Glutamatergic neuron (in vitro differentiated cells): ENCODE measurements around the gene NBEA. TPM values are rescaled to one million over a fixed set of nuclear protein-coding genes. Genes with fewer than 3 reads are reported as not detected.
"Not testable (repeated sequence)": the region's sequence is repeated elsewhere in the genome, so short reads cannot be mapped to it uniquely, and the experiment has no call there.

Experiments
- DNase-seq: peaks from one replicate; pipeline ENCODE4 v3.0.0; 2022
- H3K27ac Mint-ChIP-seq: one replicate; pipeline ENCODE4 v1.8.0; 2020; ENCODE audit warnings: mild to moderate bottlenecking, mixed read lengths, inconsistent platforms; ENCODE audit not compliant: unreplicated experiment
- H3K27me3 Mint-ChIP-seq: one replicate; pipeline ENCODE4 v1.8.0; 2020; ENCODE audit warnings: mild to moderate bottlenecking, moderate library complexity, mixed read lengths, inconsistent platforms; ENCODE audit not compliant: unreplicated experiment
- H3K36me3 Mint-ChIP-seq: one replicate; pipeline ENCODE4 v1.8.0; 2020; ENCODE audit warnings: mild to moderate bottlenecking, mixed read lengths, inconsistent platforms; ENCODE audit not compliant: unreplicated experiment
- H3K4me1 Mint-ChIP-seq: one replicate; pipeline ENCODE4 v1.8.0; 2020; ENCODE audit warnings: mild to moderate bottlenecking, low read depth, mixed read lengths, inconsistent platforms; ENCODE audit not compliant: unreplicated experiment
- H3K4me3 Mint-ChIP-seq: one replicate; pipeline ENCODE4 v1.8.0; 2020; ENCODE audit warnings: mild to moderate bottlenecking, mixed read lengths, inconsistent platforms; ENCODE audit not compliant: unreplicated experiment
- H3K9me3 Mint-ChIP-seq: one replicate; pipeline ENCODE4 v1.8.0; 2020; ENCODE audit warnings: mild to moderate bottlenecking, moderate library complexity, mixed read lengths, inconsistent platforms; ENCODE audit not compliant: unreplicated experiment
- CTCF ChIP-seq: fragments of 200-600 bp; sonication (generic); IDR thresholded peaks from one replicate; pipeline ENCODE4 v1.5.0; 2021; ENCODE audit not compliant: partially characterized antibody, unreplicated experiment
- total RNA-seq: library from RNA; stranded (reverse); fragmentation: NEBNext Ultra II Directional; extraction: Animal tissue kit (Norgen Biotek cat#: 25700); gene quantifications from one replicate; pipeline ENCODE4 v1.2.1, GENCODE V29; 2021; ENCODE audit not compliant: unreplicated experiment

Gene NBEA
- total RNA-seq, 1 donor from 2014 or later, result 48.3 TPM

- no peak overlapping the region for H3K4me3 Mint-ChIP-seq
- H3K9me3 Mint-ChIP-seq, result no peaks in the 10 kb centered on the region
- peaks cover 11% of the 10 kb centered on the region for H3K4me1 Mint-ChIP-seq
- TF ChIP-seq CTCF, result no peak
- no peak for DNase-seq
- H3K36me3 Mint-ChIP-seq, result no peaks in the 10 kb centered on the region
- H3K27me3 Mint-ChIP-seq, result no peaks in the 10 kb centered on the region
- H3K27ac Mint-ChIP-seq, result no peak overlapping the region
Observed at GRCh38 chr13:34964558-34964957, 22.5 kb downstream of the NBEA start.

DNA sequence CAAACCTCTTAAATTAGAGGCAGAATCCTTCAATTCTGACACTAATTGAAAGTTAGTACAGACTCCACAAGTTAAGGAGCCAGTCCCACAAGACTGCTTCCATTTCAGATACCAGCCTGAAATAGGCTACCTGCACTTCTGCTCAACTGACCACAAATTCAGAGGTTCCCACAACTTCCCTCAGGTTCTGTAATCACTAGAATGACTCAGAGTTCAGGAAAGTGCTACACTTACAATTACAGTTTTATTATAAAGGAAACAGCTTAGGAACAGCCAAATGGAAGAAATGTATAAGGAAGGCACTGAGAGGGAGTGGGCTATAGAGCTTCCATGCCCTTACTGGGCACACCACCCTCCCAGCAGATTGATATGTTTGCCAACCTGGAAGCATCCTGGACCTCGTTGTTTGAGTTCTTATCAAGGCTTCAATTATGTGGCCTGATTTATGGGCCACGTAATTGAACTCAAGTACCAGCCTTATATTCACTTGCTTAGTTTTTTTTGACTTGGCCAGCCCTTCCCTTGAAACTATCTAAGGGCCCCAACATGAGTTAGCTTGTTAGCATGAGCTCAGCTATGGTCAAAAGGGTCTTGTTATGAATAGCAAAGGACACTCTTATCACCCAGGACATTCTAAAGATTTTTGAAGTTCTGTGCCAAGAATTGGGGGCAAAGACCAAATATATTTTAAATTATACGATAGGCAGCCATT is 25.9 kb downstream of the NBEA start:
- DNase-seq, result no peak
- peaks cover 2% of the 10 kb centered on the region for H3K27me3 Mint-ChIP-seq
- no peak for TF ChIP-seq CTCF
- no peak overlapping the region for H3K4me3 Mint-ChIP-seq
- peaks cover 15% of the 10 kb centered on the region for H3K36me3 Mint-ChIP-seq
- no peak overlapping the region for H3K27ac Mint-ChIP-seq
- H3K4me1 Mint-ChIP-seq, result peaks cover 10% of the 10 kb centered on the region
- H3K9me3 Mint-ChIP-seq, result peaks cover 3% of the 10 kb centered on the region

DNA sequence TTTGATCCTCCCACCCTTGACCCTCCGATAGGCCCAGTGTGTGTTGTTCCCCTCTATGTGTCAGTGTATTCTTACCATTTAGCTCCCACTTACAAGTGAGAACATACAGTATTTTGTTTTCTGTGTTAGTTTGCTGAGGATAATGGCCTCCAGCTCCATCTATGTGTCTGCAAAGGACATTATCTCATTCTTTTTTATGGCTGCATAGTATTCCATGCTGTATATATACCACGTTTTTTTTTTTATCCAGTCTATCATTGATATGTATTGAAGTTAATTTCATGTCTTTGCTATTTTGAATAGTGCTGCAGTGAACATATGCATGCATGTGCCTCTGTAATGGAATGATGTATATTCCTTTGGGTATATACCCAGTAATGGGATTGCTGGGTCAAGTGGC is 27.5 kb downstream of the NBEA start:
- peaks cover 20% of the 10 kb centered on the region for H3K36me3 Mint-ChIP-seq
- H3K9me3 Mint-ChIP-seq, DNase-seq, H3K27ac Mint-ChIP-seq, H3K4me3 Mint-ChIP-seq, H3K27me3 Mint-ChIP-seq, H3K4me1 Mint-ChIP-seq: not testable (repeated sequence)

DNA sequence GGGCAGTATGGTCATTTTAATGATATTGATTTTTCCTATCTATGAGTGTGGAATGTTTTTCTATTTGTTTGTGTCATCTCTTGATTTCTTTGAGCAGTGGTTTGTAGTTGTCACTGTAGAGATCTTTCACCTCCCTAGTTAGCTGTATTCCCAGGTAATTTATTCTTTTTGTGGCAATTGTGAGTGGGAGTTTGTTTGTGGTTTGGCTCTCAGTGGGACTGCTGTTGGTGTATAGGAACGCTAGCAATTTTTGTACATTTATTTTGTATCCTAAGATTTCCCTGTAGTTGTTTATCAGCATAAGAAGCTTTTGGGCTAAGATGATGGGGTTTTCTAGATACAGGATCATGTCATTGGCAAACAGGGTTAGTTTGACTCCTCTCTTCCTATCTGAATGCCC is 28.9 kb downstream of the NBEA start:
- peaks cover 9% of the 10 kb centered on the region for H3K4me1 Mint-ChIP-seq

GRCh38 chr13:34971473-34971872 is 29.4 kb downstream of the NBEA start:
- H3K4me1 Mint-ChIP-seq, result peaks cover 9% of the 10 kb centered on the region
- no peak overlapping the region for H3K27ac Mint-ChIP-seq
- peaks cover 2% of the 10 kb centered on the region for H3K27me3 Mint-ChIP-seq
- H3K36me3 Mint-ChIP-seq, result peaks cover 23% of the 10 kb centered on the region
- H3K4me3 Mint-ChIP-seq, result no peak overlapping the region
- DNase-seq, result no peak
- TF ChIP-seq CTCF, result no peak
- H3K9me3 Mint-ChIP-seq, result peaks cover 5% of the 10 kb centered on the region

More for the DNA sequence above, 28.9 kb downstream of the NBEA start:
- no peak overlapping the region for H3K27ac Mint-ChIP-seq
- no peak for TF ChIP-seq CTCF
- peaks cover 21% of the 10 kb centered on the region for H3K36me3 Mint-ChIP-seq
- DNase-seq, result no peak
- no peak overlapping the region for H3K4me3 Mint-ChIP-seq
- peaks cover 5% of the 10 kb centered on the region for H3K9me3 Mint-ChIP-seq
- peaks cover 2% of the 10 kb centered on the region for H3K27me3 Mint-ChIP-seq

- peaks cover 16% of the 10 kb centered on the region for H3K36me3 Mint-ChIP-seq
- H3K4me1 Mint-ChIP-seq, DNase-seq, H3K4me3 Mint-ChIP-seq, H3K27ac Mint-ChIP-seq, H3K9me3 Mint-ChIP-seq, H3K27me3 Mint-ChIP-seq: not testable (repeated sequence)
Observed at GRCh38 chr13:34985199-34985598, 43.1 kb downstream of the NBEA start.
